Endothelial cell of umbilical vein (primary cell): ENCODE results near the gene SLC7A6OS.

Source experiments
- EZH2 ChIP-seq: IDR thresholded peaks from 2 replicates; pipeline ENCODE4 v1.6.1; 2012; ENCODE audit warnings: borderline replicate concordance, low read depth, mild to moderate bottlenecking, moderate library complexity, low read length, inconsistent platforms; ENCODE audit not compliant: severe bottlenecking
- FOS ChIP-seq: IDR thresholded peaks from 2 replicates; pipeline ENCODE4 v1.6.1; 2011; ENCODE audit warnings: mild to moderate bottlenecking, low read length, moderate library complexity, borderline replicate concordance; ENCODE audit not compliant: insufficient read depth
- JUN ChIP-seq: IDR thresholded peaks from 2 replicates; pipeline ENCODE4 v1.6.1; 2011; ENCODE audit warnings: borderline replicate concordance, low read depth; ENCODE audit not compliant: insufficient read length, insufficient read depth
- MYC ChIP-seq: IDR thresholded peaks from one replicate; pipeline ENCODE4 v1.6.1; 2011; ENCODE audit warnings: mild to moderate bottlenecking, low read depth, low read length
- POLR2A ChIP-seq: IDR thresholded peaks from 2 replicates; pipeline ENCODE4 v1.6.1; 2012; ENCODE audit warnings: low read depth, mild to moderate bottlenecking, control low read depth, low read length
- POLR2AphosphoS5 ChIP-seq: IDR thresholded peaks from 2 replicates; pipeline ENCODE4 v1.6.1; 2012; ENCODE audit warnings: low read depth, mild to moderate bottlenecking, control low read depth, low read length, moderate library complexity; ENCODE audit not compliant: insufficient read depth
- TF ChIP-seq, protein P1 (sequence below), 2 donors: IDR thresholded peaks; 1 replicate in 1 of 2; 2 replicates in 1 of 2; pipeline ENCODE4 v1.5.1; 2011; ENCODE audit warnings: low read length in 2 of 2, mild to moderate bottlenecking in 2 of 2, moderate library complexity in 2 of 2, control low read depth in 1 of 2, inconsistent platforms in 1 of 2, low read depth in 1 of 2; ENCODE audit not compliant: insufficient read depth in 1 of 2; ENCODE audit errors: extremely low read depth in 1 of 2

DNA sequence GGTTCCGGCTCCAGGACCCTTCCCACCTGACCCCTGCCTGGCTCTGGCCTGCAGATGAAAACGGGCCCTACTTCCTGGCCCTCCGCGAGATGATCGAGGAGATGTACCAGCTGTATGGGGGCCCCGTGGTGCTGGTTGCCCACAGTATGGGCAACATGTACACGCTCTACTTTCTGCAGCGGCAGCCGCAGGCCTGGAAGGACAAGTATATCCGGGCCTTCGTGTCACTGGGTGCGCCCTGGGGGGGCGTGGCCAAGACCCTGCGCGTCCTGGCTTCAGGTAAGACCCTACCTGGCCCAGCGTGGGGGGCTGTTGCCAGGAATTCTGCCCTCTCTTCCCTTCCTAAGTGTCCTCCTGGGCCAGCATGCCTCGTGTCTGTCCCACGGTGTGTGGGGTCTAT, 55.0 kb downstream of the SLC7A6OS start:
- TF ChIP-seq, protein P1, sequence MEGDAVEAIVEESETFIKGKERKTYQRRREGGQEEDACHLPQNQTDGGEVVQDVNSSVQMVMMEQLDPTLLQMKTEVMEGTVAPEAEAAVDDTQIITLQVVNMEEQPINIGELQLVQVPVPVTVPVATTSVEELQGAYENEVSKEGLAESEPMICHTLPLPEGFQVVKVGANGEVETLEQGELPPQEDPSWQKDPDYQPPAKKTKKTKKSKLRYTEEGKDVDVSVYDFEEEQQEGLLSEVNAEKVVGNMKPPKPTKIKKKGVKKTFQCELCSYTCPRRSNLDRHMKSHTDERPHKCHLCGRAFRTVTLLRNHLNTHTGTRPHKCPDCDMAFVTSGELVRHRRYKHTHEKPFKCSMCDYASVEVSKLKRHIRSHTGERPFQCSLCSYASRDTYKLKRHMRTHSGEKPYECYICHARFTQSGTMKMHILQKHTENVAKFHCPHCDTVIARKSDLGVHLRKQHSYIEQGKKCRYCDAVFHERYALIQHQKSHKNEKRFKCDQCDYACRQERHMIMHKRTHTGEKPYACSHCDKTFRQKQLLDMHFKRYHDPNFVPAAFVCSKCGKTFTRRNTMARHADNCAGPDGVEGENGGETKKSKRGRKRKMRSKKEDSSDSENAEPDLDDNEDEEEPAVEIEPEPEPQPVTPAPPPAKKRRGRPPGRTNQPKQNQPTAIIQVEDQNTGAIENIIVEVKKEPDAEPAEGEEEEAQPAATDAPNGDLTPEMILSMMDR (IDR thresholded peaks at IDR 0.05; ENCODE audit: extremely low read depth in 1 of 2, insufficient read depth in 1 of 2, low read depth in 1 of 2, low read length in 2 of 2), result no peak
- no peak for TF ChIP-seq MYC
- TF ChIP-seq EZH2, result no peak
- TF ChIP-seq JUN, result no peak
- TF ChIP-seq POLR2AphosphoS5, result no peak
- no peak for TF ChIP-seq POLR2A
- TF ChIP-seq FOS, result no peak
